ENCODE results near the gene SPAG4.

- TF ChIP-seq EP300 (IDR thresholded peaks at IDR 0.05) (no peak), CTCF (IDR thresholded peaks at IDR 0.05) (no peak)
Observed at GRCh38 chr20:35626386-35627001, 10.9 kb downstream of the SPAG4 start.
